SU-DHL-6 (cell line): Measurements from ENCODE around the gene VEGFB.

Experiments
- CTCF ChIP-seq: fragments of 200-600 bp; sonication (generic); IDR thresholded peaks from one replicate; pipeline ENCODE4 v1.5.1; 2017; ENCODE audit warnings: antibody characterized with exemption, mild to moderate bottlenecking, low read length, moderate library complexity; ENCODE audit not compliant: insufficient read depth, poor library complexity, severe bottlenecking
- EZH2phosphoT487 ChIP-seq: fragments of 200-600 bp; sonication (generic), shearing (Covaris generic); conservative IDR thresholded peaks from 2 replicates; pipeline ENCODE4 v1.6.1; 2018; ENCODE audit warnings: mild to moderate bottlenecking, antibody characterized with exemption, low read length, moderate library complexity, mixed read lengths

GRCh38 chr11:64224891-64225607, 9.3 kb upstream of the VEGFB start:
- TF ChIP-seq CTCF (no peak), EZH2phosphoT487 (no peak)
